ENCODE data around the gene TAB3. TPM values are rescaled to one million over a fixed set of nuclear protein-coding genes. Genes with fewer than 3 reads are reported as not detected.
A peak's percentile ranks its signal among the peaks of the same experiment; 100 is the strongest.

TAB3 gene, protein sequence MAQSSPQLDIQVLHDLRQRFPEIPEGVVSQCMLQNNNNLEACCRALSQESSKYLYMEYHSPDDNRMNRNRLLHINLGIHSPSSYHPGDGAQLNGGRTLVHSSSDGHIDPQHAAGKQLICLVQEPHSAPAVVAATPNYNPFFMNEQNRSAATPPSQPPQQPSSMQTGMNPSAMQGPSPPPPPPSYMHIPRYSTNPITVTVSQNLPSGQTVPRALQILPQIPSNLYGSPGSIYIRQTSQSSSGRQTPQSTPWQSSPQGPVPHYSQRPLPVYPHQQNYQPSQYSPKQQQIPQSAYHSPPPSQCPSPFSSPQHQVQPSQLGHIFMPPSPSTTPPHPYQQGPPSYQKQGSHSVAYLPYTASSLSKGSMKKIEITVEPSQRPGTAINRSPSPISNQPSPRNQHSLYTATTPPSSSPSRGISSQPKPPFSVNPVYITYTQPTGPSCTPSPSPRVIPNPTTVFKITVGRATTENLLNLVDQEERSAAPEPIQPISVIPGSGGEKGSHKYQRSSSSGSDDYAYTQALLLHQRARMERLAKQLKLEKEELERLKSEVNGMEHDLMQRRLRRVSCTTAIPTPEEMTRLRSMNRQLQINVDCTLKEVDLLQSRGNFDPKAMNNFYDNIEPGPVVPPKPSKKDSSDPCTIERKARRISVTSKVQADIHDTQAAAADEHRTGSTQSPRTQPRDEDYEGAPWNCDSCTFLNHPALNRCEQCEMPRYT
- total RNA-seq (ENCODE audit: insufficient read depth, low replicate concordance), result 14.0 TPM

DNA sequence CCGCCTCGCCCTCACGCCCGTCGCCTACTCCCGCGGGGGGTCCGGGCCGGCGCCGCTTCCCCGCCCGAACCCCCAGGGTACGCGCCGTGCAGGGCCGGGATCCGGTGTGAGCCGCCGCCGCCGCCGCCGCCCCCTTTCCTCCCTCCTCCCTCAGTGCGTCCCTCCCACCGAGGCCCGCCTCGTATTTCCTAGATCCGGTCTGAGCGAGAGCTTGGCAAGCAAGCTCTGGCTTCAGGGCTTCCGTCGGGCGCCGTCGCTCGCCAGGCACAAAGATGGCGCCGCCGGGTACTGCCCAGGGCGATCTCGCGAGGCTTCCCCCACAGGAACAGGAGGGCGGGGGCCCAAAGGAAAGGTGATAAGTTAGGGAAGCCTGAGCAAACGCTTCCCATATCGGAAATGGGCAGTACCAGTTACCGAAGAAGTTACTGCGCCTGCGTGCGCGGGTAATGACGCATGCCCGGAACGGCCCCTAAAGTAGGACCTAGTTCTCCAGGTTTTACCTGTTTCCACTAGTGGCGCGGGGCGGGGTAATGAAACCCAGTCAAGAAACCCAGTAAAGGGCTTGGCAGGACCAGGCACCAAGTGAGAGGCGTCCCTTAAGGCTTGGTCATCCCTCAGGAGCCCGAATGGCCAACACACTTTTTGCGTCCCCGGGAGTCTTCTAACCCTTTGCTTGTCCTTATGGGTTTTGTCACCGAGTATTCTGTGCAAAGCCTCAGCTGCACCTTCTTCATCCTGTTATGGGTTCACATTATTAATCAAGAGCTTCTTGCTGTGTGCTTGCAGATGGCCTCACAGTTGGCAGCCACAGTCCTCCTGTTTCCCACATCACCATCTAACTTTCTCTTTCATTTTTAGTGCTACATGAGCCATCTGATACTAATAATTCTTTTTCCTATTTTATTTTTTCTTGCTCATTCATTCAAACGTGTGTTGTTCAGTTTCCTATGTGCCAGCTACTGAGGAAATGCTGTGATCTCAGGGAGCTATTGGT, at the start of gene TAB3:
Gene TAB3 (minus strand): TSS at position 108 of the 994 bp plus-strand sequence. CDS start 29,666 bp downstream, outside the sequence.
- DNase-seq (ENCODE audit: low spot score), result peak; percentile 96

DNA sequence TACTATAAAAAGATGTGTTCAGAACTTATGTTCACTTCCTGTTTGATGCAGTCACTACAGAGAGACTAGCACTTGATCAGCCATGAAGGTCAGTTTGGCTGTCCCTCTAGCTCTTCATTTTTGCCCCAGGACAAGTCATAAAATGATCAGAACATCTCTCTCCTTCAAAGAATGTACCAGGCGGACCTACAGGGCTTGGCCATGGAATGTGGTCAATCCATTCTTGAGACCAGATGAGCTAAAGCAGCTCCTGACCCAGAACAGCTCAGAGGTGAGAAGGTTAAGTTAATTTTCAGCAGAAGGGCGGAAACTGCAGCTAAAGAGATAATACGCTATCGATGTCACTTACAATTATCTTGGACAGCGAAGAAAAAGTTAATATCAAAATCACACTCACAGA, 49.2 kb upstream of the TAB3 start:
- no peak for DNase-seq (ENCODE audit: low spot score)

DNA sequence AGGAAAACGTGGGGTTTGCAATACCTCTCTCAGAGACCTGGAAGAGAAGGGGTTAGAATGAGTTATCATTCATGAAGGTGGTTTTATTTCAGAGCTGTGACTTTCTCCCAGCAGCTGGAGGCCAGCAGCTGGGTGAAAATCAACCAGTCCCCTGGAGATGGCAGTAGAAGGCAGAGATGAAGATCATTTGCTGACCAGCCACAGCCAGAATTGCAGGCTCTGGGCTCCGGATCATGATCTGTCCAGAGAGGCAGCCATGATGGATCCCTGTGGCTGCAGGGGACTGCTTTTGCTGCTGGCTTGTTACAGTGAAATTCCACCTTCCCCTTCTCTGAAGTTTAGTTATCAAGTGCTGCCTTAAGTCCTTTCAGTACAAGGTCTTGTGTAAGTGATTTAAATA, 46.9 kb upstream of the TAB3 start:
- DNase-seq (ENCODE audit: low spot score), result peak; percentile 9

DNA sequence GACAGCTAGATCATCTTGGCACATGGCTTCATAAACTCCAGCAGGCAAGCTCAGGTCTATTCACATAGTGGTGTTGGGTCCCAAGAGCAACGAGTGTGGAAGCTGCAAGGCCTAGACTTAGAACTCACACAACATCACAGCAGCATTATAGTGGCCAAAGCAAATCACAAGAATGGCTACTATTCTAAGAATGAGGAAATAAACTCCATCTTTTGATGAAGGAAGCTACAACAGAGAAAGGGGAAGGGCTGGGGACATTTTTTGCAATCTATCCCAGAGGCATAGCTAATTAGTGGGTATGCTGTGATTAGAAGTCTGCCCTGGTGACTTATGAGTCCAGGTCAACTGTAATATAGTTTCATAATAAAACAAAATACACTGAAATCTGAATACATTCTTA, 42.9 kb upstream of the TAB3 start:
- no peak for DNase-seq (ENCODE audit: low spot score)

DNA sequence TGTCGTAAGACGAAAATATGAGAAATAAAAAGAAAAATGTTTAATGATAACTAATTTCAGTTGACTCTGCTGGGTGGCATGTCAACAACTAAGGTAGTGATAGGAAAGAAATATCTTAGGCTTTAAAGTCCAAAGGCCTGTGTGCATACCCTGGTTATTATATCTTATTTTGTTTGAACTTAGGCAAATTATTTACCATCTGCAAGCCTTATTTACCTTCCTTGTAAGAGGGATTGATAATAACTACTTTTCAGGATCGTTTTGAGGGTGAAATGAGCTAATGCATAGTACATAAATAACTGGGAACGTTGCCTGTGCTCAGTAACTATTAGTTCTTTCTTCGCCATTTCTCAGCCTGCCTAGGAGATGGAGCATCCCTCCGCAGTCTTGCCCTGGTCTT, 41.6 kb upstream of the TAB3 start:
- no peak for DNase-seq (ENCODE audit: low spot score)

DNA sequence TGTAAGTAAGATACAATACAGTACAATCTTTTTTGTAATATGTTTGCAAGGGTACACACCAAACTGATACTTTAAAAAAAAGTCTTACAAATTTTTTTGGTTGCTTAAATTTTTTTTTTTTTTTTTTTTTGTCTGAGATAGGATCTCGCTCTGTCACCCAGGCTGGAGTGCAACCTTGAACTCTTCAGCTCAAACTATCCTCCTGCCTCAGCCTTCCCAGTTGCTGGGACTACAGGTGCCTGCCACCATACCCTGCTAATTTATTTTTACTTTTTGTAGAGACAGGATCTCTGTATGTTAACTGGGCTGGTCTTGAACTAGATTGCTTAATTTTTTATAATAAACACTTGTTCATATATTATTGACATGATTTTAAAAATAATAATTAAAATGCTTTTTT, 41.1 kb upstream of the TAB3 start:
- no peak for DNase-seq (ENCODE audit: low spot score)

DNA sequence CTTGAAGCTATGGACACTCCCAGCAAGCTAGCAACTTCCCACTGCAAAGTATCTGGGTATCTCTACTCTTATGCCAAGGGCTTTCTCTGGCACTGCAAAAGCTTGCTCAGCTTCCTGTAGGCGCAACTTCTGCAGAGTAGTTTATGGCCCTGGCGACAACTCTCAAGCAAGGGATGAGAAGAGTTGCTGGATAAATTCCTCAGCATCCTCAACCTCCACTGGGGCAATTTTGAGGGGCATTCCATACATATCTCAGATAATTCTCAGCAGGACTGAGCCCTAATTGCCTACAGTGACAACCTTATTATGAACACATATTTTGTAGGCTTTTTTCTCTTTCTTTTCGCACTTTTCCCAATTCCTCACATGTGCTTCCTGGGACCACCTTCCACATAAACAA, 31.2 kb upstream of the TAB3 start:
- no peak for DNase-seq (ENCODE audit: low spot score)

DNA sequence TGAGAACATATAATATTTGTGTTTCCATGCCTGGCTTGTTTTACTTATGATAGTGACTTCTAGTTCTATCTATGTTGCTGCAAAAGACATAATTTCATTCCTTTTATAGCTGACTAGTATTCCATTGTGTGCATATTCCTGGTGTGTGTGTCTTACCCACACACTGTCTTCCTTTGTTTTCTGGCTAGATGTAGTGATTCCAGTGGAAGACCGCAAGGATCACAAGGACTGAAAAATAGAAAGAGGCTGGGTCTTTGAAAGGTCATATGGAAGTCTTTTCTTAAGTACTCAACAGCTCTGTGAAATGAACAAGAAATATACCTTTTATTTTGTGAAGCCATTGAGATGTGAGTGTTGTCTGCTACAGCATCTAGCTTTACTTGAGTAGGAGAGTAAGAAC, 29.4 kb upstream of the TAB3 start:
- no peak for DNase-seq (ENCODE audit: low spot score)

DNA sequence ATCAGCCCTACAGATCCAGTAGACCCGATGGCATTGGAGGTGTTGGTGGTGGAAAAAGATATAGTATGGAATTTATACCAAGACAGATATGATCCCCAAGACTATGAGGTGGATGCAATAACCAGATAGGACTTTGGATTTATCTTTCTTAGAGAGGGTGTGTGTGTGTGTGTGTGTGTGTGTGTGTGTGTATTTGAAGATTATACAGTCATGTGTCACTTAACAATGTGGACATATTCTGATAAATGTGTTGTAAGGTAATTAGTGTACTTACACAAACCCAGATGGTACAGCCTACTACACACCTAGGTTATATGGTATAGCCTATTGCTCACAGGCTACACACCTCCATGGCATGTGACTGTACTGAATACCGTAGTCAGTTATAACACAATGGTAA, 24.4 kb upstream of the TAB3 start:
- DNase-seq (ENCODE audit: low spot score), result no peak

DNA sequence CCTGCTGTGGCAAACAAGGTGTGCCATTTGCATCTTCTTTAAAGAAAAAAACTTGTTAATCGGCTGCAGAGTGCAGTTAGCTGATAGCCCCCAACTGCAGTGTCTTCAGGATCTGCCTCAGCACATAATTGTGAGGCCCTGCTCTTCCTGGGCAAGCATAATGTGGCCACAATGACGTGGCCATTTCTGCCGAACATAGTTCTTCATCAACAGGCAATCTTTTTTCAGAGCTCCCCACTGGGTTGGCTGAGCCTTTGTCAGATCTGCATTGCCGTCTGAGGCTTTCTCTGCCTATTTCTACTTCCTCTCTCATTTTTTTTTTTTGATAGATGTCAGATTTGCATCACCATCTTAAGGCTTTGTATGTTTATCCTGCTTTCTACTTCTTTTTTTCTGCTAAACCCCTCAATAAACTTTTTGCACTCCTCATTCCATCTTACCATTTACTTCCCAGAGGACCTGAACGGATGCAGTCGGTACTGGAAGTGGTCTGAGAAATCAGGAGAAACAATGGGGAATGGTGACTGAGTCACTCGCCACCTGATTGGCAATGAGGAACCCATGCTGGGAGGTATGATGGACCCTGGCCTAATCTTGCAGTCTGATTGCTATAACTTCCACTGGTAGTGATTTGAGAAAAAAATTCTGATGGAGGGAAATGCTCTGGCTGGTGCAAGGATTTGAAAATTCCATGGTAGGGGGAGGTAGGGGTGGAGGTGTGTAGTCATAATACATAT, 21.2 kb upstream of the TAB3 start:
- DNase-seq (ENCODE audit: low spot score), result no peak

DNA sequence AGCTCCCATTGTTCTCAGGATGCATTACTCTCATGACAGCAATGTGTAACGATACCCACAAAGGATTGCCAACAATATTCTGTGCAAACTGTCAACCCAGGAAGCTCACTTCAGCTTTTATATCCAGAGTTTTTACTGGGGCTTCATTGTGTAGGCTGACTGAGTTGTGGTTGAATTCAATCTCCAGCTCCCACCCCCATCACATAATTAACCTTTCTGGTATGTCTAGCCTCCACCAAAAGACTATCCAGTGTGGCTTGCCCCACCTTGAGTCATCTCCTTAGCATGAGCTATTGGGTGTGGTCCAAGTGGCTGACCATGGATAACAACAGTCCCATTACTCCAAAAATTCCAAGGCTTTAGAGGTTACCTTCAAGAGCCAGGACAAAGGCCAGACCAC, 17.7 kb upstream of the TAB3 start:
- no peak for DNase-seq (ENCODE audit: low spot score)

DNA sequence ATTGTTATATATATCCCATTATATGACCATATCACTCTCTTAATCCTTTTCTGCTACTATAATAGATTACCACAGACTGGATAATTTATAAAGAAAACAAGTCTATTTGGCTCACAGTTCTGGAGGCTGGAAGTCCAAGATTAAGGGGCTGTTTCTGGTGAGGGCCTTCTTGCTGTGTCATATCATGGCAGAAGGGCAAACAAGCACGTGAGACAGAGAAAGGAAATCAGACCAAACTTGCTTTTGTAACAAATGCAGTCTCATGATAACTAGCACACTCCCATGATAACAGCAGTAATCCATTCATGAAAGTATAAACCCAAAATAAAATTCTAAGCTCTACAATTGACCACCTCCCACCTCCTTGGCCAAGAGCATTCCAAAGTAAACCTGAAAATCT, 16.3 kb upstream of the TAB3 start:
- DNase-seq (ENCODE audit: low spot score), result no peak

DNA sequence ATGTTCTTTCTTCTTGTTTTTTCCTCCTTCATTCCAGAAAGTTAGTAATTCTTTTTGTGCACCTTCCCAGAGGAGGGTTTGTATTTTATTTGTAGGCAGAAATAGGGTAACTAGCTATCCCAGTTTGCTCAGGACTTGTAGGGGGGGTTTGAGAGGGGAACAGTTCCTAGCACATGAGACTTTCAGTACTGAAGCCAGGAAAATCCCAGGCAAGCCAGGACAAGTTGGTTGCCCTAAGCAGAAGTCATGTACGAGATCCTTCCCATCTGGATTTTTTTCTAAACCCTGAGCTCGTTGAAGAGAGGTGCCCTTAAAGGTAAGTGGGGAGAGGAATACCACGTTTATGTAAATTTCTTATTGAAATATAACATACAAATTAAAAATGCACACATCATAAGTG, 15.6 kb upstream of the TAB3 start:
- peak; percentile 12 for DNase-seq (ENCODE audit: low spot score)

DNA sequence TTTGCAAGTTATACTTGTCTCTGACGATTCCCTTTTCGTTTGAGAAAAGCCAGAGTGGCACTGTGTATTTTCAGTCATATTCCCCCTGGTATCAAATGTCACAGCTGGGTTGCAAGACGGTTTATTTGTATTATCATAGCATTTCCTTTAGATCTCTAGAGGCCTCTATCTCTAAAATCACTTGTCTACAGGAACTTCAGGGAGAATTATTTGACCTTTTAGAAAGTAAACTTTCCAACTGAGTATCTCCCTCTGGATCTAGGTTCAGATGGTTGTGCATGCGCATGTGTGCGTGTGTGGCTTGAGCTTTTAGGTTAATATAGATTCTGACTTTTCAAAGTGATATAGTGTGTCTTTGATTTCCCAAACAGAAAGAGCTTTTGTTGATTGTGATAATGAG, 15.1 kb upstream of the TAB3 start:
- DNase-seq (ENCODE audit: low spot score), result peak; percentile 26

DNA sequence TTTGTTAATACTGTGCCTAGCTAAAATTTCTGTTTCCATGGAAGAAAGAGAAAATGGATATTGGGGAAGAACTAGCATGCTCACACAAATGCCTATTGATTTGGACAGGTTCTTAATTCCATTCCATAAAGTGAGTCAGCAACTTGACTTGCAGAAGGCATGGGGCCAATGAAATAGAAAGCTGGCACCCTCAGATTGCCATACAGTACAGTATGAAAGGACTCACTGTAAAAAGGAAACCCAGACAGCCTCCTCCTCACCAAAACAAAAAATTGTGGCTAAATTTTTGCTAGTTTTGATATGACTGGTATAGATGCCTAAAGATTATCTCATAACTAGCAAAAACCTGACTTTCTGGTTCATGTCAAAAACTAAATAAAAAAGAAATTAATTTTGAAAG, 11.2 kb upstream of the TAB3 start:
- no peak for DNase-seq (ENCODE audit: low spot score)

DNA sequence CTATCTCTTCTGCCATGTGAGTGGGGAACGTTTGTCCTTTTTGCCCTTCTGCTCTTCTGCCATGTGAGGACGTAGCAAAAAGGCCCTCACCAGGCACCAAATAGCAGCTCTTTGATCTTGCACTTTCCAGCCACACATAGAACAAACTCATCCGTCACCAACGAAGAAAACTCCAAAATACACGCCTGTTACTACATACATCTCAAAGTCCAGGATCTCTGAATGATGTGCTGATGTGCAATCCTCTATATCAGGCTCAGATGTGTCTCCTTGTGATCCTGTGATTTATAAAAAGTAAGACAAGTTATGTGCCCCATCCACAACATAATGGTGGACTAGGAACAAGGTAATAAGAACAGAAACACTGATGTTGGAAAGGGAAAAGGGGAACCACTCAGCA, 9.8 kb upstream of the TAB3 start:
- no peak for DNase-seq (ENCODE audit: low spot score)

DNA sequence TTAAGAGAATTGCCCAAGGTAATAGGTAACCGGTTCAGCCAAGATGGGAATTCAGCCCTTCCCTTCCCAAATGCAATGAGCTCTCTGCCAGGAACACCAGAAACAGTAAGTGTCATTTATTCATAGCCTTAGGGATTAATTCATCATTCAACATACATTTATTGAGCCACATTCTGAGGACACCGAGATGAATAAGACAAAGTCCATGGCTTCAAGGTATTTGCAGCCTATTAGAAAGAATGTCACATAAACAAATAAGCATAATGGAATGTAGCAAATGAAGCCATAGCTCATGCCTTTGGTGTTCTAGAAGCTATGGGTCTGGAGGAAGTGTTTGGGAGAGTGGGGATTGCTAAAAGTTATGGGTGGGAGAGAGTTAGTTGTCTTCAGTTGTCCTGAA, 6.3 kb upstream of the TAB3 start:
- no peak for DNase-seq (ENCODE audit: low spot score)

DNA sequence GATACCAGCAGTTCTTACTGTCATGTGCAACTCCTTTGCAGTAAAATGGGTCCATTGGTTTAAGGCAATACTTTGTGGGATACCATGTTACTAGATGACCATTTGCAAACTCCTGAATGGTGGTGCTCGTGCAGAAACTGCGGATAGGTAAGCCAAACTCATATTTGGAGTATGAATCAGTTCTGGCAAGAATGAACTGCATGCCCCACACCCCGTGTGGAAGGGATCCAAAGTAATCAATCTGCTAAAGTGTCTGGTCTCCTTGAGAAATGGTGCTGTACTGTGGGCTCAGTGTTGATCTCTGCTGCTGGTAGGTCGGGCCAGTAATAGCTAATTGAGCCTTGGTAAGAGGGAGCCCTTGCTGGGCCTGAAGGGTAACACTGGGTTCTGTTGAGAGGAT, 4.2 kb upstream of the TAB3 start:
- no peak for DNase-seq (ENCODE audit: low spot score)

DNA sequence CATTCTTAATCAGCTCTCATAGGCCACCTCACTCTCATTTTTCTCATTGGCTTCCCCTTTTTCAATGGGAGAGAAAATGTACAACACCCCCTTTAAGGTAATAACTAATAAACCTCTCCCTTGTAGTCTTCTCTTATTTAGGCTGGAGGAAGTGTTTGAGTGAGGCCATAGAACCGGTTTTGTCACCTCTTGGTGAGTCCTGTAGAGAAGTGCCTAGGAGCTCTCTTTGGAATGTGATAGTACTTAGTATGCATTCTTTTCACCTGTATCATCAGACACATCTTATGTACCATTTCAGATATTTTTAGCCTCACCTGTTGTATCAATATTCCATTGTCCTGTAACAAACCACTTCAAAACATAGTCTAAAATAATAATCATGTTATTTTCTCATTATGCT, 3.5 kb upstream of the TAB3 start:
- peak; percentile 23 for DNase-seq (ENCODE audit: low spot score)

DNA sequence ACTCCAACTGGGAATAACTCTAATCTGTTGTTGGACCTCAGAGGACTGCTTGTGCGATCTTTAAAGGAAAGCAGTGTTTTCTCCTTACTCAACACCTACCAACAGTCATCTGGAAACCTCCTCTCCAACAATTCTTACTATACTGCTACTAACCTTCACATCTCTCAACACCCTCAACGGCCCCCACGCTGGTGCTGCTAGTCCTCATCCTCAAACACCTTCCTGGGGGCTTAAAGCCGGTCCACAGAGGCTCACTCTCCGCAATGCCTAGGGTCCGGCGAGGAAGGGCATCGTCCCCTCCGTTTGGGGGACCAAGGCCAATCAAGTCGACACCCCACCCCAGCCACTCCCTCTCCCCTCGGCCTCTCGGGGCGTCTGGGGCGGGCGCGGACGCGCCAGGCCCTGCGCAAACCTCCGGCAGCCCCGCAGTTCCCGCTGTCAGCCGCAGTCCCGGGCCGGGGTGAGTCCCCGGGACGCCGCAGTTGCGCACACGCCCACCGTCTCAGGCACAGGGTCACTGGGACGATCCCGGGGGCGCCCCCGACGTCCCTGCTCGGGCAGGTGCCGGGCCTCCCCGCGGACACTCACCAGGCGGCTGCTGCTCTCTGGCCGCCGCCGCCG, 418 bp downstream of the TAB3 start:
- peak; percentile 7 for DNase-seq (ENCODE audit: low spot score)

DNA sequence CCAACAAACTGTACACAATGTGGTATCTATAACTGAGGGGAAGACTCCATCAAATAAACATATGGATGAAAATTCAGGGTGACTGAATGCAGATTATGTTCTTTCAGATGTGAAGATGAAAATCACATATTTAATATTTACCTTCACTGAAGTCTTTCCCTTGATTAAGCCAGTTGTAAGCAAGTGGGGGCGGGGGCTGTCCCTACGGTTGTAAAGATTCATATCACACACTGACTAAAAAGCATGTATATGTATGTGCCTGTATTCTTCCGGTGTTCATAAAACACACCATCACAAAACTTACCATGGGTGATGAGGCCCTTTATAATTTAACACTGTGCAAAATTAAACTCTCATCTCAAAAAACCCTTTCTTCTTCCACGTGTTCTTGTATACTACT, 1.3 kb downstream of the TAB3 start:
- no peak for DNase-seq (ENCODE audit: low spot score)

Data from umbilical cord (tissue), 2 donors.